ENCODE data around the gene PAN2.
"Not testable (repeated sequence)": the region's sequence is repeated elsewhere in the genome, so short reads cannot be mapped to it uniquely, and the experiment has no call there.

Gene PAN2

DNA sequence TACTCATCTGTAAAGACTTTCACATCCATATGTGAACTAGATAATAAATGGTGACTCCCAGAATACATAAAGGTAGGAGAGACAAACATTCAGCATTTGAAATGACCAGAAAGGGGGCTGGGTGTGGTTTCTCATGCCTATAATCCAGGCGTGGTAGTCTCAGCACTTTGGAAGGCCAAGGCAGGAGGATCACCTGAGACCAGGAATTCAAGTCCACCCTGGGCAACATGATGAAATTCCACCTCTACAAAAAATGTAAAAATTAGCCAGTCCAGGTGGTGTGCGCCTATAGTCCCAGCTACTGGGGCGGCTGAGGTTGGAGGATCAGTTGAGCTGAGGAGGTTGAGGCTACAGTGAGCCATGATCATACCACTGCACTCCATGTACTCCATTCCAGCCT is 29.5 kb downstream of the PAN2 start:
- DNase-seq = no peak

DNA sequence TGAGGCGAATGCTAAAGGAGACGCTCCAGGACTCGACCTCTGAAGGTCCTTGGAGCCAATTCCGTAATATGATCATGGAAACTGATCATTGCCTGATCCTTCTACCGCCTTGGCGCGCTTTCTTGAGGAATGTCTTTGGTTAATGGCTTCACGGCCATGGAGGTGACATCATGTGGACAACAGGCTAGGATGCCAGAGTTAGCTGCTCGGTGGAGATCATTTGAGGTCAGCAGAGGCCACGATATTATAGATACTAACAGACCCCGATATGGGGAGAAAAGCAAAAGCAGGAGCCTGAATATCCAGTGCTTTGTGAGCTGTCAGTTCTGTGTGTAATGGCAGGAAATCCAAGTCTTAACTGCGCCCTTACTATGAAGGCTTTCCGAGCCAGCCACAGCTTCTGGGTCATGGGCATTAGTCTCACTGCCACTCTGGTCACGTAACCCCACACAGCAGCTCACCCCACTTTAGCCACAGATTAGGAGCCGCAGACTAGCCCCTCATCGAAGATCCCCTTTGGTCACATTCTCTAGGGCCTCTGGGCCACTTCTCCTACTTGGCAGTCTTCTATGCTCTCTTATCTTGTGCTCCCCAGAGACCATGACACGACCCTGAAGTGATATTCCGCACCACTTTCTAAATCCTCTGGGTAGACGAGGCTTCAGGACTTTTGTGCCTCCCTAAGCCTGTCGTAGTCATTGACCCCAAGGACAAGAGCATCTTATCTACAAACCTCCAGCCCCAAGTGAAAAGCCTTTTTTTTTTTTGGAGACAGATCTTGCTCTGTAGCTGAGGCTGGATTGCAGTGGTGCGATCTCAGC is 32.9 kb downstream of the PAN2 start:
- no peak for DNase-seq

DNA sequence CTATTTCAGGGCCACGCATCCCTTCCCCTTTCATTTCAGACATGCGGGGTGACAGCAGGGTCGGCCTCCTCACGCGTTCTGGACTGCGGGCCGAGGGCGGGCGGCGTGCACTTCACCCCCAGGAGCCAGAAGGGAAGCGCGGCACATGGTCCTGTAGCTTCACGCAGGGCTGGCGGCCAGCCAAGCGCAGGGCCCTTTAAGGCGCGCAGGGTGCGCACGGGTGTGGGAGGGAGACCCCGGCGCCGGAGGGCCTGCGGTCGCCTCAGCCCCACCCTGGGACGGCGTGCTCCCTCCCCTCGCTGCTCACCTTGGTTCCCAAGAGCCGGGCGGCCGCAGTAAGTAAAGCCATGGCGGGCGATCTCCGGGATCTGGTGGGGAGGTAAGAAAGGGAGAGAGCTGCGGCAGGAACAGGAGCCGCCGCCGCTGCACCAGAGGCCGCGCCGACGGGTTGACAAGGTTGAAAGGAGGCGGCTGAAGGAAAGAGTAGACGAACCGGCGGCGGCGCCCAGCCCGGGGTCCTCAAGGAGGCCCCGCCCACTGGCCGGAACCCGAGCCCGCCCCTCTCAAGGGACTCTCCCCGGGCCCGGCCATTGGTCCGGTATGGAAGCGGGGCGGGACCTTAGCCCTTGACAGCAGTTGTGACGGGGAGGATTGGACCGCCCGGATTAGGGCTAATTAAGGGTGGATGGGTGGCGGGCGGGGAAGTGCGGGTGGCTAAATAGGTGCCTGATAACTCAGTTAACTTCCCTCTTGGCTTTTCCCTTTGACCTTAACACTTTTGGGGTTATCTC is 33.8 kb downstream of the PAN2 start, which contains the start of gene CS:
TSS of gene CS (minus strand) at position 478 of the 791 bp plus-strand sequence. CDS start at position 349, 129 bp downstream.
- DNase-seq = peak; percentile 94

DNA sequence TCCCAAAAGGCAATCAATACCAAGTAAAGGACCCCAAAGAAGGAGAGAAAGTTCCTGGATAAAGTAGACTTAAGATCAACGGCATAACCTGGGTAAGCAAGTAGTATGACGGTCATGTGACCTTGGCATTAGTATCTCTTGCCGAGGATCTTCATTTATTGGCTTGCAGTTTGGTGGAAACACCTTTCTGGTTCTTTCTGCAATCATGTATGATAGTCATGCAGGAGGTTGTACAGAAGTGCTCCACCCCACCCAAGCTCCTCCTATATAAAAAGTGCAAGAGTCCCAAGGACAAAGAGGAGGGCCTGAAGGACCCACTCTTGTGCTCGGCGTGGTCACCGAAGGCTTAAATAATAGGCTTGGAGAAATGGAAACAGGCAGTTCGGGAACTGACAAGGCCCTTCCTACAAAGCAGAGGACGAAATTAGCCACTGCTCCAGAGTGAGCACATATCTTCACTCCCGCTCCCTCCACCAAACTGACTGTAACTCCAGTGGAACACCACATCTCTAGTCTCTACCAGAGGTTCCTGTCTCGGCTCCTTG is 34.4 kb downstream of the PAN2 start:
- DNase-seq = no peak

DNA sequence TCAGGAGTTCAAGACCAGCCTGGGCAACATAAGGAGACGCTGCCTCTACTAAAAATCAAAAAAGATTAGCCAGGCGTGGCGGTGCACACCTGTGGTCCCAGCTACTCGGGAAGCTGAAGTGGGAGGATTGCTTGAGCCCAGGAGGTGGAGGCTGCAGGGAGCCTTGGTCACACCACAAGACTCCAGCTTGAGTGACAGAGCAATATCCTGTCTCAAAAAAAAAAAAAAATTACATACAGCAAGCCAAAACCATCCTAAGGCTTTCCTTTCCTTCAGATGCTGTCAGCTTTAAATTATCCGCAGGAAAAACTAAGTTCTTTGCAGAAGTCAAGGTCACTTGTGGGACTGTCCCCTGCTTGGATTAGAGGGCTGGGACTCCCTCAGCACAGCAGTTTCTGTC is 35.0 kb downstream of the PAN2 start:
- no peak for DNase-seq

DNA sequence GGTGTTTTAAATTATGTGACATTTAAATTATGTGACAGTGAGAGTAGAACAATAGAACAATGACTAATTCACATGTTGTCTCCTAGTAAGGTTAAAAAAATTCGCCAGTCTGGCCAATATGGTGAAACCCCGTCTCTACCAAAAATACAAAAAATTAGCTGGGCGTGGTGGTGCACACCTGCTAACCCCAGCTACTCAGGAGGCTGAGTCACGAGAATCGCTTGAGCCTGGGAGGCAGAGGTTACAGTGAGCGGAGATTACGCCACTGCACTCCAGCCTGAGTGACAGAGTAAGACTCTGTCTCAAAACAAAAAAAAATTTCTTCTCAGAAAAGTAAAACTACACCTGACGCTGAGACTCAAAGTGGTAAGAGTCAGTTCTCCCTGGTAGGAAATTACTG is 36.4 kb downstream of the PAN2 start:
- DNase-seq = no peak

DNA sequence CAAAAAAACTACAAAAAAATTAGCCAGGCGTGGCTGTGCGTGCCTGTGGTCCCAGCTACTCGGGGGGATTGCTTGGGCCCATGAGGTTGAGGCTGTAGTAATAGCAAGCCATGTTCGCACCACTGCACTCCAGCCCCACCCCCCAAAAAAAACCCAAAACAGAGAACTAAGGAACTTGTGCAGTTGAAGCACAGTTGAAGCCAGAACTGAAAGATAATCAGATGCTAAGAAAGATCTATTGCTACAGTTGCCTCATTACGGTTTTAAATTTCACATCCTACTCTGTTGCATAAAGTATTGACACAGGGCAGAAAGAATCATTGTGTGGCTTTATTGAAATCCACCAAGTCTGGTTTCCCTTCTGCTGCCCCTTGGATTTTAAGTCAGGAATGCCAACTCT is 37.5 kb downstream of the PAN2 start:
- no peak for DNase-seq

DNA sequence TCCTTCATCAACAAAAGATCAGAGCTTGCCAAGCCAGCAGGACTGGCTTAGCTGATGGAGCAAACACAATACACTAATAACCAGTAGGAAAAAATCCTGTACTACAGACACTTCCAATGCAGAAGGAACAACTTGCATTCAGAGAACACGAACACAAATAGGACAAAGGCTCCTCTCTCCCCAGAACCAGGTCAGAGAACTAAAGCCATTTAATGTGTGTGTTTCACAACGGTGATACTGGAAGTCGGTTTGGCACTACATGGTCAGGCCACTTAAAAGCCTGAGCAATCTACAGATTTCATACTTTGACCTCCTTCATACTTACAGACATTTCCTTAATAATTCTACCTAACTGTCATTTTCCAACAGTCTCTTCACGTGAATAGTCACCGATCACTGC is 40.0 kb downstream of the PAN2 start:
- no peak for DNase-seq

DNA sequence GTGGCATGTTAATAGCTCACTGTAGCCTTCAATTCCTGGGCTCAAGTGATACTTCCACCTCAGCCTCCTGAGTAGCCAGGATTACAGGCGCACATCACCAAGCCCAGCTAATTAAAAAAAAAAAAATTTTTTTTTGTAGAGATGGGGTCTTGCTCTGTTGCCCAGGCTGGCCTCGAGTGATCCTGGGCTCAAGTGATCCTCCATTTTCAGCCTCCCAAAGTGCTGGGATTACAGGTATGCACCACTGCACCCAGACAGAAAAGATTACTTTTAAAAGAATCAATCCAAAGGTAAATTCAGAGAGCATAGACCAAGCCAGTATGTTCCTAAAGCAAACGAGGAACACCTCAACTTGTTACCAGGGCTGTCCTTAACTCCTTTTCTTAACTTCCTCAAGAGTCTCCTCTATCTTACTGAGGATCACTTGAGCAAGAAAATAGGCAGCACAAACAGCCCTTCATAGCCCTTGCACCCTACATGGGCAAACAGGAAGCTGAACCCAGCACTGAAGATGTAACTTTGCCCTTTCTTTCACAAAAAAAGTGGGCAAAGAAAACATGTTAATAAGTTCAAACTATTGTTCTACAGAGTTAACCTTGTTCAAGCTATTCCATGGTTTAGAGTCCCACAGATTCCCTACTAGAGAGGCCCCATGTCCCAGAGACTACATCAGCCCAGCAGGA is 45.0 kb downstream of the PAN2 start:
- no peak for DNase-seq

DNA sequence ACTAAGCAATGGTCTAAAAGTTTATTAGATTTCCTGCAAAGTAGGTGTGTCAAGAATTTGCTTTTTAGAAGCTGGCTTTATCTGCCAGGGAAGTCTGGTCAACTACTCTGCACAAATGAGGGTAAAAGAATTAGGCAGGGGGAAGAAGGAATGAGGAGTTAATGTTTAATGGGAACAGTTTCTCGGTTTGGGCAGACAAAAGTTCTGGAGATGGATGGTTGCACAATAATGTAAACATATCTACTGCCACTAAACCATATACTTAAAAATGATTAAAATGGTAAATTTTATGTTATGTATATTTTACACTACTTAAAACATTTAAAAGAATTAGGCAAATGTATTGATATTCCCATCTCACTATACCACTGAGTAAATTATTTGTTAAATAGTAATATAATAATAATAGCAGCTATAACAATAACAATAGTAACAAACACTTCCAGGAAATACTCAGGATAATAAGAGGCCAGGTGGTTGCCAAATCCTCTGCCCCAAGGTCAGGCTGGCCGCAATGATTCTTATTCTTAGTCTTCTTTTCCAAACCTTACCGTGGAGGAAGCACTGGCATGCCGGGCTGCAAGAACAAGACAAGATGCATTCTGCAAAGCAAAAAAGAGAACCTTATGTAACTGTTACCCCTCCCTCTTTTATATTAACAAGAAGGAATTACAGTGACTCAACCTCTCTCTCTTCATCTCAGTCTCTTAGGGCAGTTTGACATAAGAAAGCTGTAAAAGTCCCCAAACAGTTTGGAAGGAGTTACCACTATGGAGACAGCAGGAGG is 47.6 kb downstream of the PAN2 start:
- DNase-seq = no peak

DNA sequence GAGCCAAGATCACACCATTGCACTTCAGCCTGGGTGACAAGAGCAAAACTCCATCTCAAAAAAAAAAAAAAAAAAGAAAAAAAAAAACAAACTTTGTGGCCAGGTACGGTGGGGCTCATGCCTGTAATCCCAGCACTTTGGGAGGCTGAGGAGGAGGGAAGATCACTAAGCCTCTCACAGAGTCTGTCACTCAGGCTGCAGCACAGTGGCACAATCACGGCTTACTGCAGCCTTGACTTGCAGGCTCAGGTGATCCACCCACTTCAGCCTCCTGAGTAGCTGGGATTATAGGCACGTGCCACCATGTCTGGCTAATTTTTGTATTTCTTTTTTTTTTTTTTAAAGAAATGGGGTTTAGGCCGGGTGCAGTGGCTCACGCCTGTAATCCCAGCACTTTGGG is 49.5 kb downstream of the PAN2 start:
- DNase-seq = not testable (repeated sequence)

DNA sequence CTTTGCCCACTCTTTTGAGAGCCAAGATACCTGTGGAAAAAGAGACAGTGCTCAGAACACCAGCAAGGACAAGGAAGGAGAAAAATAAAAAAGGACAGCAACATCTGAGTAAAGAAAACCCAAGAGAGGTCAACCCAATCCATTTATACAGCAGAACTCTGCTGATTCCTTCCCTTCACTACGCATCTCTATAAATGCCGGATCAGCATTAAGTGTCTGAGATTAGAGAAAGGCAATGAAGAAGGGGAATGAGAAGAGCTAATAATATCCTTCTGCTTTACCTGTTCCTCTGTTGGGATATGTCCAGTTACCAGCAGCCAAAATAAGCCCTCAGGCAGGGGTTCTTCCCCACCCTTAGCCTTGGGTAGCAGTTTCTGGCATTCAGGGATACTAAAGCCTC is 51.2 kb downstream of the PAN2 start:
- no peak for DNase-seq

DNA sequence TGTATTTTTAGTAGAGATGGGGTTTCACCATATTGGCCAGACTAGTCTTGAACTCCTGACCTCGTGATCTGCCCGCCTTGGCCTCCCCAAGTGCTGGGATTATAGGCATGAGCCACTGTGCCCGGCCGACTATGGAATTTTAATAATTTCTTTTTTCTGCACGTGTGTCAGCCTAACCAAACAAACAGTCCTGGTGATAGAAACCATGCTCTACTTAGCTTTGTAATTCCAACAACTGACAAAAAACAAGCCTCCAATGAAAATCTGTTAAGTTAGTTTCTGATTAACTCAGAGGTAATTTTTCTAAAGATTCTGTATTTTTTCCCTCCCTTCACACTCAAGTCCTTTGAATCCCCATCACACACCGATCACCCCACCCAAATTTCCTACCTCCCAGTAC is 51.8 kb downstream of the PAN2 start:
- no peak for DNase-seq

DNA sequence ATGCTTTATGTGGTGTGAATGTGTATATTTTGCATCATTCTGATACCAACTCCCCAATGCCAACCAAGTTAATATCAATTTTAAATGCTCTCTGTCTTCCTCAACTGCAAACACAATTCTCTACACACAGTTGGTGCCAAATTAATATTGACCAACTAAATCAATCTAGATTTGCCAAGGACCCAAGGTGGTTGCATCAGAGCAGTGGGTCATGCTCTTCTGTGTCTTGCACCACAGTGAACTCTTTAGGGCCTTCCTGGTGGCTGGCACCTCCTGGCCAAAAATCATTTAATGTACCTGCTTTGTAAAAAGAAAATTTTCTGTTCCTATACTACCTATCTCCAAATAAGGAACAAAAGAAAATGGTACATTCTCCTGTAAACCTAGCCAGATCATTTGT is 53.0 kb downstream of the PAN2 start:
- DNase-seq = no peak

DNA sequence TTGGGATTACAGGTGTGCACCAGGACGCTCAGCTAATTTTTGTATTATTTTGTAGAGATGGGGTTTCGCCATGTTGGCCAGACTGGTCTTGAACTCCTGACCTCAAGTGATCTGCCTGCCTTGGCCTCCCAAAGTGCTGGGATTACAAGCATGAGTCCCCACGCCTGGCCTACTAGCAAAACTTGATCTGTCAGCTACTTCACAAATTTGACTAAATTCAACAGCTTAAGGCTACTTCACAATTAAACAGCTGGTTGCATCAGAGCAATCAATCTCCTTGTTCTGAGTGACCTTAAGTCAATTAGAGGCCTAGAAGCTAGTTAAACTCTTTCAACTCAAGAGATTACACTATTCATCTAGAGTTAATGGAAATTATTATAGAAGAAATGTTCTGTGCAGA is 54.9 kb downstream of the PAN2 start:
- DNase-seq = no peak

DNA sequence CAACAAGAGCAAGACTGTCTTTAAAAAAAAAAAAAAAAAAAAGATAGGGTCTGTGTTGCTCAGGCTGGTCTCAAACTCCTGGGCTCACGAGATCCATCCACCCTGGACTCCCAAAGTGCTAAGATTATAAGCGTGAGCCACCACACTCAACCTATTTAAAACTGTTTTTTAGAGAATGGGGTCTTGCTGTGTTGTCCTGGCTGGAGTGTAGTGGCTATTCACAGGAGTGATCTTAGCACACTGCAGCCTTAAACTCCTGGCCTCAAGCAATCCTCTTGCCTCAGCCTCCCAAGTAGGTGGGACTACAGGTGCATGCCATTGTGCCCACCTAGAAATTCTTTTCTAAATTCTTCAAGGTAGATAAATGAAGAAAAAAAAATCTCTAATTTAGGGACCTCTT is 59.5 kb downstream of the PAN2 start:
- no peak for DNase-seq

DNA sequence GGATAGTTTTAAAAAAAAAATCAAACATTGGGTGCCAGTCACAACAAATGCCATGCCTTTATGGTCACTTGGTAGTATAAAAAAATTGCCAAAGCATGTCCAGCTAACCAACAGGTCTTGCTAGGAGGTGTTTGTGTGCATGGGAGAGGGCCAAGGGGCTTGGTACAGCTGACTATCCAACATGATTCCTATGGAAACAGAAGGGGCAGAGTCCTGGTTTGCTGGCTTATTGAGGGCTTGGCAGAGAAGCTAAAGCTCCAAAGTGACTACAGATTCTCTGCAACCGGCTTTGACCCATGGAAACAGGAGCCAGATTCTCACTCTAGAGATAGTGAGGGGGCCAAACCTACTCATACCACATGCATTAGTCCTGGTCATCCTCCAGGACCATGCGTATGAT is 61.3 kb downstream of the PAN2 start:
- not testable (repeated sequence) for DNase-seq

DNA sequence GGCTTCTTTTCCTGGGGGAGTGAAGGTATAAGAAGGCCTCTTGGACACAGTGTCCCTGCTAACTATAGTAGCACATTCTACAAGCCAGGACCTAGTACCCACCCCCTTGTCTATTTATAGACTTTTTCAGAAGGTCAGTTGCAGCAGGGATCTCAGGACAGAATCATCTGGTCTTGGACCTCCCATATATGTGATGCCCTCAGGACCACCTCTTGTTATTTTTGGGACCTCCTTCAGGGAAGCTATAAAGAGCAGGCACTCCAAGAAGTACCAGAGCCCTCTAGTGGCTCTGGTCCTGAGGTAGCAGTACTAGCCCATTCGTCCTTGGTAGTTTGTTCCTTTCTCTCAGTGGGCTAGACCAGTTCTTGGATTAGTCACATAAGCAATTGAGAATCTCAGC is 62.8 kb downstream of the PAN2 start:
- DNase-seq = no peak

DNA sequence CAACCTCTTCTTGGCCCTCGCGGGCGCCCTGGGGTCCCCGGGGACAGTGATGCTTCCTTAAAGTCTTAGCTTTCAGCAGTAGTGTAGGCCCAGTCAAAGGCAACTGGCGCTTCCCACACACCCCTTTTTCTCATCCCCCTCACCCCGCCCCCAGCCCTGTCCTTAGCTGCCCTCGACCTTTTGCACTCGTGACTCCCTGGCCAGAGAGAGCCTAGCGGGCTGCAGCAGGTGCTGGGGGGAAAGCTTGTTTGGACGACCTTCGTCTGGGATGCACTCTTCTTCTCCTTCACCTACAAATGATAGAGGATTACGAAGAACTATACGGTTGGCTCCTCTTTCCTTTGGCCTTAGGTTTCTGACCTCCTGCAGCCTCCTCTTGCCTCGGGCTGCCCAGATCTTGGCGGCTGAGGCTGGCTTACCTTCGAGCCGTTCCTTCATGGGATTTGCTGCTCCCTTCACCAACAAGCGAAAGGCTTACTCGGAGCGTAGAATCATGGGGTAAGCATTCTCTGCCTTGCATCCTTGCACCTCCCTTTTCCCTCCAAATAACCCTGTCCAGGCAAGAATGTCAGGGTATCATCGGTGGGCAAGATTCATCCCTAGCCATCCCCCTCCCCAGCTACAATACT is 66.2 kb downstream of the PAN2 start:
- no peak for DNase-seq

DNA sequence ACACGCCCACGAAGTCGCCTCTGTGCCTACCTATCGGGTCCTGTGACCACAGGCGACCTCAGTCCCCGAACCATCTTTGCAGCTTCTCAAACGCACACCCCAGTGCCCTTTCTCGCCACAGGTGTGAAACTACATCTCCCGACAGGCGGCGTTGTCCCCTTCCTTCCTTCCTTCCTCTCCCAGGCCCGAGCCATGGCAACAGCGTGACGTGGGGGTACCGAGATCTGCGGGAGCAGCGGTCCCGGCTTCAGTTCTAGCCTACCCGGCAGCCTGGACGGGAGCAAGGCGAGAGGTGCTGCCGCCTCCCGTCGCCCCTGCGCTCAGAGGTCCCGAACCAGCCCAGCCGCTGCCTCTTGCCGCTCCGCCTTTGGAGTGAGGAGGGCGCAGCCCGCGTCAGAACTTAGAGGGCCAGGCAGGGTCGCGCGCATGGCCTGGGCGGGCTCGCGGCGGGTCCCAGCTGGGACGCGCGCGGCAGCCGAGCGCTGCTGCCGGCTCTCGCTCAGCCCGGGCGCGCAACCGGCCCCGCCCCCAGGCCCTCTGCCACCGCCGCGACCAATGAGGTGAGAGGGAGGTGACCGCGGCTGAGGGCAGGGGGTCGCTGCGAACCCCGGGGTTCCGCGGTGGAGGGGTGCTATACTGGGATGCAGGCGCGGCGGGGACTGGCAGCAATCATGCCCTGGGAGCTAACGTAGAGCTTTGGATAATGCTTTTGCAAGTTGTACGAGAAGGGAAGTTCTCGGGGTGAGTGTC is 66.9 kb downstream of the PAN2 start, which contains the start of gene COQ10A:
TSS of gene COQ10A (plus strand) at position 250 of the 750 bp plus-strand sequence. CDS start at position 427, 177 bp downstream.
- peak; percentile 78 for DNase-seq

All from activated gamma-delta T cell (primary cell).